Fibroblast of lung (primary cell): ENCODE data around the gene GSTT4. TPM values are rescaled to one million over a fixed set of nuclear protein-coding genes. Genes with fewer than 3 reads are reported as not detected.

Source experiments
- DNase-seq, 2 donors: peaks; one replicate each; pipeline versions ENCODE4 v3.0.0 to v3.0.0-alpha.2; 2010; ENCODE audit warnings: low read depth in 2 of 2
- H2AFZ ChIP-seq: 2 replicates; pipeline ENCODE4 v1.5.1; 2012; ENCODE audit warnings: low read length, control low read depth, inconsistent platforms
- H3K27ac ChIP-seq: 2 replicates; pipeline ENCODE4 v1.5.1; 2011; ENCODE audit warnings: low read length, control low read depth; ENCODE audit not compliant: insufficient read depth
- H3K27me3 ChIP-seq: 2 replicates; pipeline ENCODE4 v1.5.1; 2011; ENCODE audit warnings: mild to moderate bottlenecking, low read length; ENCODE audit not compliant: control insufficient read depth, insufficient read depth
- H3K36me3 ChIP-seq: 2 replicates; pipeline ENCODE4 v1.5.1; 2011; ENCODE audit warnings: low read length; ENCODE audit not compliant: control insufficient read depth, insufficient read depth
- H3K4me1 ChIP-seq: 2 replicates; pipeline ENCODE4 v1.5.1; 2011; ENCODE audit warnings: low read length; ENCODE audit not compliant: control insufficient read depth, insufficient read depth; ENCODE audit errors: extremely low read depth
- H3K4me2 ChIP-seq: 2 replicates; pipeline ENCODE4 v1.5.1; 2011; ENCODE audit warnings: low read length, control low read depth; ENCODE audit not compliant: insufficient read depth; ENCODE audit errors: extremely low read depth
- H3K4me3 ChIP-seq, 4 experiments: fragments of 200-600 bp in 1 of 4; sonication (generic) in 1 of 4; replicated peaks in 1 of 4; 2 replicates each; pipeline ENCODE4 v1.5.1; 2011 to 2016; ENCODE audit warnings: low read length in 4 of 4, low read depth in 3 of 4, mild to moderate bottlenecking in 3 of 4, control low read depth in 2 of 4, inconsistent platforms in 1 of 4, mixed read lengths in 1 of 4; ENCODE audit not compliant: insufficient read depth in 1 of 4; ENCODE audit errors: control extremely low read depth in 1 of 4
- H3K79me2 ChIP-seq: 2 replicates; pipeline ENCODE4 v1.5.1; 2012; ENCODE audit warnings: mild to moderate bottlenecking, low read length, inconsistent platforms; ENCODE audit not compliant: control insufficient read depth, insufficient read depth
- H3K9ac ChIP-seq: 2 replicates; pipeline ENCODE4 v1.5.1; 2011; ENCODE audit warnings: mild to moderate bottlenecking, low read length, control low read depth; ENCODE audit not compliant: insufficient read depth
- H3K9me3 ChIP-seq: 2 replicates; pipeline ENCODE4 v1.5.1; 2012; ENCODE audit warnings: low read depth, low read length; ENCODE audit not compliant: control insufficient read depth, insufficient read depth
- H4K20me1 ChIP-seq: 2 replicates; pipeline ENCODE4 v1.5.1; 2011; ENCODE audit warnings: low read length; ENCODE audit not compliant: control insufficient read depth, insufficient read depth; ENCODE audit errors: extremely low read depth
- EZH2 ChIP-seq: IDR thresholded peaks from 2 replicates; pipeline ENCODE4 v1.5.1; 2012; ENCODE audit warnings: low read length, control low read depth, mild to moderate bottlenecking; ENCODE audit errors: missing control alignments
- polyA plus RNA-seq, 2 donors: library from polyadenylated mRNA; depleted of rRNA in 1 of 2; stranded (reverse) in 1 of 2; unstranded in 1 of 2; fragments of >200 nt; gene quantifications; 2 replicates each; pipeline ENCODE4 v1.2.1, GENCODE V29; 2011 to 2012; ENCODE audit warnings: missing spikeins in 1 of 2
- total RNA-seq: library from RNA; depleted of rRNA; stranded (reverse); fragments of >200 nt; gene quantifications from 2 replicates; pipeline ENCODE4 v1.2.1, GENCODE V29; 2014
- TF ChIP-seq, protein P1 (sequence below), 2 donors: IDR thresholded peaks in 1 of 2; conservative IDR thresholded peaks in 1 of 2; 1 replicate in 1 of 2; 2 replicates in 1 of 2; pipeline ENCODE4 v1.5.1; 2011 to 2012; ENCODE audit warnings: low read length in 2 of 2, control low read depth in 1 of 2, inconsistent platforms in 1 of 2, low read depth in 1 of 2, mild to moderate bottlenecking in 1 of 2

The GSTT4 gene
- total and polyA plus RNA-seq, 2 donors (not counting 1 experiment from before 2014, with no cell fraction given) = not detected

DNA sequence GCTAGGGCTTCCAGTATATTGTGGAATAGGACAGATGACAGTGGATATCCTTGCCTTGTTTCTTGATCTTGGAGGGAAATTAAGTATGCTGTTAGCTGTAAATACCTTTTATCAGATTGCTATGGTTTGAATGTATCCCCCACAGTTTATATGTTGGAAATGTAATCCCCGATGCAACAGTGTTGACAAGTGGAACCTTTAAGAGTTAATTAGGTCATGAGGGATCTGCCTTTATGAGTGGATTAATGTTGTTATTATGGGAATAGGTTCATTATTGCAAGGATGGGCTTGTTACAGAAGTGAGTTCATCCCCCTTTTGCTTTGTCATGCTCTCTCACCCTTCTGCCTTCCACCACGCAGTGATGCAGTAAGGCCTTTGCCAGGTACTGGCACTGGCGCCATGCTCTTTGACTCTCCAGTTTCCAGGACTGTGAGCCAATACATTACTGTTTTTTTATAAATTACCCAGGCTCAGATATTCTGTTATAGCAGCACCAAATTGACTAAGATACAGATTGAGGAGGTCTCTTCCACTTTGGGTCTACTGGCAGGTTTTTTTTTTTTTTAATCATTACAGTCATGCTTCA is 22.2 kb upstream of the GSTT4 start:
- TF ChIP-seq EZH2 = no peak
- TF ChIP-seq, protein P1, sequence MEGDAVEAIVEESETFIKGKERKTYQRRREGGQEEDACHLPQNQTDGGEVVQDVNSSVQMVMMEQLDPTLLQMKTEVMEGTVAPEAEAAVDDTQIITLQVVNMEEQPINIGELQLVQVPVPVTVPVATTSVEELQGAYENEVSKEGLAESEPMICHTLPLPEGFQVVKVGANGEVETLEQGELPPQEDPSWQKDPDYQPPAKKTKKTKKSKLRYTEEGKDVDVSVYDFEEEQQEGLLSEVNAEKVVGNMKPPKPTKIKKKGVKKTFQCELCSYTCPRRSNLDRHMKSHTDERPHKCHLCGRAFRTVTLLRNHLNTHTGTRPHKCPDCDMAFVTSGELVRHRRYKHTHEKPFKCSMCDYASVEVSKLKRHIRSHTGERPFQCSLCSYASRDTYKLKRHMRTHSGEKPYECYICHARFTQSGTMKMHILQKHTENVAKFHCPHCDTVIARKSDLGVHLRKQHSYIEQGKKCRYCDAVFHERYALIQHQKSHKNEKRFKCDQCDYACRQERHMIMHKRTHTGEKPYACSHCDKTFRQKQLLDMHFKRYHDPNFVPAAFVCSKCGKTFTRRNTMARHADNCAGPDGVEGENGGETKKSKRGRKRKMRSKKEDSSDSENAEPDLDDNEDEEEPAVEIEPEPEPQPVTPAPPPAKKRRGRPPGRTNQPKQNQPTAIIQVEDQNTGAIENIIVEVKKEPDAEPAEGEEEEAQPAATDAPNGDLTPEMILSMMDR (conservative IDR thresholded peaks at IDR 0.05 in 1 of 2, IDR thresholded peaks at IDR 0.05 in 1 of 2; ENCODE audit: low read depth in 1 of 2, low read length in 2 of 2) = no peak

DNA sequence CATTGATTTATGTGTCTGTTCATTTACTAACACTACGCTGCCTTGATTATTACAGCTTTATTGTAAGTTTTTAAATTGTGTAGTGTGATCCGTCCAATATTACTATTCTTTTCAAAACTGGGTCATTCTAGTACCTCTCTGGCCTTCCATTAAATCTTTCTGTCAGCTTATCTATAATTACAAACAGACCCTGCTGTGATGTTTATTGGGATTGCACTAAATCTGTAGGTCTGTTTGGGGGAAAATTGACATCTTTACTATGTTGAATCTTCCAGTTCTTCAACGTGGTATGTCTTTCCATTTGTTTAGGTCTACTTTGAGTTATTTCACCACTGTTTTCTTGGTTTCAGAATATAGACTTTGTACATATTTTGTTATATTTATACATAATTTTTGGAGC is 21.5 kb upstream of the GSTT4 start:
- DNase-seq = no peak
- no peaks in the 10 kb centered on the region for H3K36me3 ChIP-seq
- no peak overlapping the region for H3K27ac ChIP-seq
- no peaks in the 10 kb centered on the region for H3K4me1 ChIP-seq
- TF ChIP-seq, protein P1 (conservative IDR thresholded peaks at IDR 0.05 in 1 of 2, IDR thresholded peaks at IDR 0.05 in 1 of 2; ENCODE audit: low read depth in 1 of 2, low read length in 2 of 2) = no peak
- TF ChIP-seq EZH2 = no peak
- H2AFZ ChIP-seq = no peak overlapping the region
- peaks cover 12% of the 10 kb centered on the region for H3K79me2 ChIP-seq
- H3K4me3 ChIP-seq = no peak overlapping the region
- no peak overlapping the region for H3K9ac ChIP-seq
- H3K4me2 ChIP-seq = no peak overlapping the region
- H3K27me3 ChIP-seq = no peaks in the 10 kb centered on the region
- no peaks in the 10 kb centered on the region for H3K9me3 ChIP-seq
- peaks cover 2% of the 10 kb centered on the region for H4K20me1 ChIP-seq

More for the DNA sequence above, 22.2 kb upstream of the GSTT4 start:
- no peaks in the 10 kb centered on the region for H3K4me1 ChIP-seq
- no peaks in the 10 kb centered on the region for H3K9me3 ChIP-seq
- no peak overlapping the region for H3K9ac ChIP-seq
- H3K27me3 ChIP-seq = no peaks in the 10 kb centered on the region
- DNase-seq = no peak
- H3K27ac ChIP-seq = no peak overlapping the region
- peaks cover 12% of the 10 kb centered on the region for H3K79me2 ChIP-seq
- no peak overlapping the region for H2AFZ ChIP-seq
- H3K4me2 ChIP-seq = no peak overlapping the region
- peaks cover 2% of the 10 kb centered on the region for H4K20me1 ChIP-seq
- H3K4me3 ChIP-seq = no peak overlapping the region
- no peaks in the 10 kb centered on the region for H3K36me3 ChIP-seq

GRCh38 chr22:24026056-24026455 is 20.8 kb upstream of the GSTT4 start:
- Histone ChIP-seq H3K79me2 (peaks cover 15% of the 10 kb centered on the region), H3K4me2 (no peak overlapping the region), H3K27me3 (no peaks in the 10 kb centered on the region), H3K4me1 (no peaks in the 10 kb centered on the region), H2AFZ (no peak overlapping the region), H3K36me3 (no peaks in the 10 kb centered on the region), H3K9me3 (no peaks in the 10 kb centered on the region), H3K27ac (no peak overlapping the region), H3K9ac (no peak overlapping the region), H3K4me3 (no peak overlapping the region), H4K20me1 (peaks cover 2% of the 10 kb centered on the region)
- TF ChIP-seq, protein P1 (conservative IDR thresholded peaks at IDR 0.05 in 1 of 2, IDR thresholded peaks at IDR 0.05 in 1 of 2; ENCODE audit: low read depth in 1 of 2, low read length in 2 of 2) = no peak
- TF ChIP-seq EZH2 = no peak
- no peak for DNase-seq
